ENCODE results near the gene ADGRB2.

DNA sequence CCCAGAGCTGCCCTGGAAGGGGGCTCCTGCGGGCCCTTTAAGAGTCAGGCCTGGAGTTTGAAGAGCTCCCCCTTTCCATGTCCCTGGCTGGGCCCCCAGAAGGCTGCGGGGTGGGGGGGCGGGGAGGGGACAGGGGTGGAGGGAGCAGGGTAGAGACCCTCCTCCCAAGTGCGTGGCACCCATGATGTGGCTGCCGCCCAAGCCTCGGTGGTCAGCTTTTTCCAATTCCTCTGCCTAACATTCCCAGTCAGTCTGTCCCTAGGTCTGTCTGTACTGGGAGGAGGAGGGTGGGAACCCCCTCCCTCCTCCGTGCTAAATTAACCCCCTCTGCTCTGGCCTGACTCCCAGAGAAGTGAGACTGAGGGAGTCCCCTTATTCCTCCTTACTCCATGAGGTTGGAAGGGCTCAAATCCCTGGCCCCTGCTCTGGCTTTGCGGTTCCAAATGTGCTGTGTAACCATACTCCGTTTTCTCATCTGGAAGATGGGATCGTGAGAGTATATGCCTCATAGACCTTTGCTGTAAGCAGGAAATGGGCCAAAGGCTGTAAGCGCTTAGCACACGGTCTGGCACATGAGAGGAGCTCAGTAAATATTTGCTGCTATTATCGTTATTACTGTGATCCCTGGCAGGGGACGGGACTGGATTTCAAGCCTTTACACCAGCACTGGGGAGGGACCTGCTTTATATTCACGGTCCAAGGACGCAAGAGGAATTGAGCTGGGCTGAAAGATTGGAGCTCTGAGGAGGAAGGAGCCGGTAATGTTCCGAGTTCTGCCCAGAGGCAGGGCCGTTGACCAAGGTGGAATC is 59.7 kb downstream of the ADGRB2 start:
- TF ChIP-seq, protein P1, sequence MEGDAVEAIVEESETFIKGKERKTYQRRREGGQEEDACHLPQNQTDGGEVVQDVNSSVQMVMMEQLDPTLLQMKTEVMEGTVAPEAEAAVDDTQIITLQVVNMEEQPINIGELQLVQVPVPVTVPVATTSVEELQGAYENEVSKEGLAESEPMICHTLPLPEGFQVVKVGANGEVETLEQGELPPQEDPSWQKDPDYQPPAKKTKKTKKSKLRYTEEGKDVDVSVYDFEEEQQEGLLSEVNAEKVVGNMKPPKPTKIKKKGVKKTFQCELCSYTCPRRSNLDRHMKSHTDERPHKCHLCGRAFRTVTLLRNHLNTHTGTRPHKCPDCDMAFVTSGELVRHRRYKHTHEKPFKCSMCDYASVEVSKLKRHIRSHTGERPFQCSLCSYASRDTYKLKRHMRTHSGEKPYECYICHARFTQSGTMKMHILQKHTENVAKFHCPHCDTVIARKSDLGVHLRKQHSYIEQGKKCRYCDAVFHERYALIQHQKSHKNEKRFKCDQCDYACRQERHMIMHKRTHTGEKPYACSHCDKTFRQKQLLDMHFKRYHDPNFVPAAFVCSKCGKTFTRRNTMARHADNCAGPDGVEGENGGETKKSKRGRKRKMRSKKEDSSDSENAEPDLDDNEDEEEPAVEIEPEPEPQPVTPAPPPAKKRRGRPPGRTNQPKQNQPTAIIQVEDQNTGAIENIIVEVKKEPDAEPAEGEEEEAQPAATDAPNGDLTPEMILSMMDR (IDR thresholded peaks at IDR 0.05), result no peak
- no peak for TF ChIP-seq POLR2A (IDR thresholded peaks at IDR 0.05)
